Measurements from ENCODE around the gene RAB6B.

DNA sequence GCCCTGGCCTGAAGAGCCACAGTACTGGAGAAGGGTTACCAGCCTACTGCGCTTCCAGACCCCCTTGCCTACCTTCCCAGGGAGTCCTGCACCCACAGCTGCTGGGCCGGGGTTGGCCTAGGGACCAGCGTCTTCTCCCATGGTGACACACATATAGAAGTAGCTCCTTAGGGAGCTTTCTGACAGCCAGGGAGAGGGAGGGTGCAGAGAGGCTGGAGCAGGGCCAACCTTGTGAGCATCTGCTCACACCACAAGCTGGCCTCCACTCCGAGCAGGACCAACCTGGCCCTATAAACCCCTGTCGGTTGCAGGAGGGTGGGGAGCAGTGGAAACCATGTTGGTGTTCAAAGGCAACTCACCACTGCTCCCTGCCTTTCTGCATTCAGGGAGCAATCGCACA lies 54.9 kb downstream of the RAB6B start:
- TF ChIP-seq ATF3 (IDR thresholded peaks at IDR 0.05) (no peak), REST (IDR thresholded peaks at IDR 0.05; ENCODE audit: low read depth) (no peak), CTCF (IDR thresholded peaks at IDR 0.05 in 2 of 3, conservative IDR thresholded peaks at IDR 0.05 in 1 of 3; ENCODE audit: borderline replicate concordance in 1 of 3, insufficient read depth in 1 of 3, low read depth in 2 of 3, low read length in 2 of 3) (no peak), POLR2A (IDR thresholded peaks at IDR 0.05; ENCODE audit: borderline replicate concordance, extremely low read depth, insufficient read depth, insufficient read length) (no peak), EZH2 (IDR thresholded peaks at IDR 0.05) (no peak), ZBTB33 (IDR thresholded peaks at IDR 0.05; ENCODE audit: extremely low read depth, insufficient replicate concordance, low read length) (no peak), POLR2AphosphoS5 (IDR thresholded peaks at IDR 0.05; ENCODE audit: low read depth, low read length) (no peak), YY1 (IDR thresholded peaks at IDR 0.05; ENCODE audit: extremely low read depth, insufficient replicate concordance, low read depth, low read length) (no peak), RAD21 (IDR thresholded peaks at IDR 0.05; ENCODE audit: low read depth) (no peak), MAX (IDR thresholded peaks at IDR 0.05) (no peak)

Measured in HCT116 (cell line).